ENCODE measurements around the gene CHIA. TPM values are rescaled to one million over a fixed set of nuclear protein-coding genes. Genes with fewer than 3 reads are reported as not detected.

Gene CHIA
- total and polyA plus RNA-seq, 2 of the 4 experiments (the other 2 are of a cell fraction), result not detected

- no CpG with 5 or more reads among the region's 2 CpGs for WGBS, 2 experiments (ENCODE audit: extremely low coverage in 2 of 2, insufficient read length in 1 of 2)
- H2AK5ac ChIP-seq (ENCODE audit: low read depth, low read length), result no peak overlapping the region
These were observed 43.5 kb downstream of the CHIA start for GRCh38 chr1:111334169-111334568.

More at GRCh38 chr1:111334169-111334568, 43.5 kb downstream of the CHIA start:
- Histone ChIP-seq H3K4me3 (ENCODE audit: insufficient read depth, low read depth, low read length) (no peak overlapping the region), H2BK120ac (ENCODE audit: low read depth, low read length) (no peak overlapping the region), H3K18ac (ENCODE audit: low read depth, low read length) (no peak overlapping the region), H3K9me1 (ENCODE audit: insufficient read depth, low read length) (no peaks in the 10 kb centered on the region), H4K20me1 (ENCODE audit: insufficient read depth, low read length) (no peaks in the 10 kb centered on the region), H3K56ac (ENCODE audit: extremely low read depth, insufficient read depth, low read length) (no peak overlapping the region), H3K4me2 (ENCODE audit: low read depth, low read length) (no peak overlapping the region), H3K4ac (ENCODE audit: low read depth, low read length) (no peak overlapping the region), H3K79me1 (ENCODE audit: low read depth in 1 of 2, low read length in 2 of 2) (no peaks in the 10 kb centered on the region), H2AK9ac (replicated peaks; ENCODE audit: low read depth, low read length, poor library complexity) (no peak overlapping the region), H3K4me1 (ENCODE audit: control insufficient read depth, insufficient read depth, low read length) (no peaks in the 10 kb centered on the region), H2BK15ac (ENCODE audit: low read depth, low read length) (no peak overlapping the region), H4K8ac (ENCODE audit: low read depth in 2 of 2, low read length in 2 of 2) (no peak overlapping the region), H4K5ac (ENCODE audit: low read depth, low read length) (no peak overlapping the region), H4K91ac (ENCODE audit: insufficient read depth, low read depth, low read length) (no peak overlapping the region), H2BK20ac (ENCODE audit: low read depth, low read length) (no peak overlapping the region), H2AFZ (replicated peaks; ENCODE audit: low read length, poor library complexity) (no peak overlapping the region), H3K27ac (ENCODE audit: insufficient read depth, low read length) (no peak overlapping the region), H2BK5ac (ENCODE audit: low read depth, low read length, poor library complexity, severe bottlenecking) (no peak overlapping the region), H3K9me3 (ENCODE audit: control insufficient read depth, insufficient read depth, low read length) (no peaks in the 10 kb centered on the region), H3K23ac (ENCODE audit: low read depth, low read length) (no peak overlapping the region), H3K36me3 (ENCODE audit: control insufficient read depth, insufficient read depth, low read length) (no peaks in the 10 kb centered on the region), H3K27me3 (ENCODE audit: control insufficient read depth, insufficient read depth, low read length) (peaks cover 4% of the 10 kb centered on the region; the same call in 1 of the 2 replicates), H3K9ac (ENCODE audit: low read depth, low read length) (no peak overlapping the region), H3K14ac (replicated peaks; ENCODE audit: low read depth, low read length) (no peak overlapping the region)
- dilution Hi-C loops (cut with HindIII; ENCODE audit: low sequenced_read_pairs, unreplicated experiment), result no loop called here
- in situ Hi-C loops (cut with MboI; ENCODE audit: low sequenced_read_pairs), result loop anchor here (10.0 to 25.0 kb wide), 2 partner anchors 109 to 297 kb away; partner anchors contain the start of gene CHI3L2
- DNase-seq (peak; percentile 49), ATAC-seq (ENCODE audit: low read depth) (peak; percentile 75)
- no TSS peak for BruUV-seq (replicated peaks)
- ChIA-PET CTCF (interaction anchor here (0.6 to 1.2 kb wide), 5 partner anchors 111 to 567 kb away, joined by 3 to 7 read pairs (median 3); no protein-coding TSS in a partner anchor), POLR2A (ENCODE audit: unreplicated experiment) (no interaction called here)
- intact Hi-C loops (cut with micrococcal nuclease), result loop anchor here (1.0 to 2.0 kb wide), 4 partner anchors 111 to 551 kb away; no protein-coding TSS in a partner anchor
- TF ChIP-seq RAD21 (IDR thresholded peaks at IDR 0.05; ENCODE audit: low read length), result peak; percentile 80
- TF ChIP-seq, protein P1, sequence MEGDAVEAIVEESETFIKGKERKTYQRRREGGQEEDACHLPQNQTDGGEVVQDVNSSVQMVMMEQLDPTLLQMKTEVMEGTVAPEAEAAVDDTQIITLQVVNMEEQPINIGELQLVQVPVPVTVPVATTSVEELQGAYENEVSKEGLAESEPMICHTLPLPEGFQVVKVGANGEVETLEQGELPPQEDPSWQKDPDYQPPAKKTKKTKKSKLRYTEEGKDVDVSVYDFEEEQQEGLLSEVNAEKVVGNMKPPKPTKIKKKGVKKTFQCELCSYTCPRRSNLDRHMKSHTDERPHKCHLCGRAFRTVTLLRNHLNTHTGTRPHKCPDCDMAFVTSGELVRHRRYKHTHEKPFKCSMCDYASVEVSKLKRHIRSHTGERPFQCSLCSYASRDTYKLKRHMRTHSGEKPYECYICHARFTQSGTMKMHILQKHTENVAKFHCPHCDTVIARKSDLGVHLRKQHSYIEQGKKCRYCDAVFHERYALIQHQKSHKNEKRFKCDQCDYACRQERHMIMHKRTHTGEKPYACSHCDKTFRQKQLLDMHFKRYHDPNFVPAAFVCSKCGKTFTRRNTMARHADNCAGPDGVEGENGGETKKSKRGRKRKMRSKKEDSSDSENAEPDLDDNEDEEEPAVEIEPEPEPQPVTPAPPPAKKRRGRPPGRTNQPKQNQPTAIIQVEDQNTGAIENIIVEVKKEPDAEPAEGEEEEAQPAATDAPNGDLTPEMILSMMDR (conservative IDR thresholded peaks at IDR 0.05; ENCODE audit: low read depth, low read length), result peak; percentile 83
- TF ChIP-seq SMC3 (IDR thresholded peaks at IDR 0.05; ENCODE audit: low read depth, low read length), result peak; percentile 83
- TF ChIP-seq, protein P2, sequence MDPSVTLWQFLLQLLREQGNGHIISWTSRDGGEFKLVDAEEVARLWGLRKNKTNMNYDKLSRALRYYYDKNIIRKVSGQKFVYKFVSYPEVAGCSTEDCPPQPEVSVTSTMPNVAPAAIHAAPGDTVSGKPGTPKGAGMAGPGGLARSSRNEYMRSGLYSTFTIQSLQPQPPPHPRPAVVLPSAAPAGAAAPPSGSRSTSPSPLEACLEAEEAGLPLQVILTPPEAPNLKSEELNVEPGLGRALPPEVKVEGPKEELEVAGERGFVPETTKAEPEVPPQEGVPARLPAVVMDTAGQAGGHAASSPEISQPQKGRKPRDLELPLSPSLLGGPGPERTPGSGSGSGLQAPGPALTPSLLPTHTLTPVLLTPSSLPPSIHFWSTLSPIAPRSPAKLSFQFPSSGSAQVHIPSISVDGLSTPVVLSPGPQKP (IDR thresholded peaks at IDR 0.05; ENCODE audit: borderline replicate concordance, low read depth, low read length), result no peak
- TF ChIP-seq CHD1 (IDR thresholded peaks at IDR 0.05; ENCODE audit: low read depth, low read length), result no peak
- TF ChIP-seq MXI1 (IDR thresholded peaks at IDR 0.05; ENCODE audit: borderline replicate concordance, low read depth, low read length), result no peak
- TF ChIP-seq NFE2L2 (IDR thresholded peaks at IDR 0.05; ENCODE audit: low read depth, low read length), result no peak
- TF ChIP-seq BHLHE40 (IDR thresholded peaks at IDR 0.05; ENCODE audit: low read depth, low read length), result no peak
- TF ChIP-seq FOS (IDR thresholded peaks at IDR 0.05; ENCODE audit: low read depth, low read length), result no peak
- no peak for TF ChIP-seq CEBPB (IDR thresholded peaks at IDR 0.05; ENCODE audit: low read depth, low read length)
- TF ChIP-seq MAZ (IDR thresholded peaks at IDR 0.05; ENCODE audit: borderline replicate concordance, low read depth, low read length), result no peak
- no peak for TF ChIP-seq MAFK (IDR thresholded peaks at IDR 0.05; ENCODE audit: low read depth, low read length)
- TF ChIP-seq, protein P3, sequence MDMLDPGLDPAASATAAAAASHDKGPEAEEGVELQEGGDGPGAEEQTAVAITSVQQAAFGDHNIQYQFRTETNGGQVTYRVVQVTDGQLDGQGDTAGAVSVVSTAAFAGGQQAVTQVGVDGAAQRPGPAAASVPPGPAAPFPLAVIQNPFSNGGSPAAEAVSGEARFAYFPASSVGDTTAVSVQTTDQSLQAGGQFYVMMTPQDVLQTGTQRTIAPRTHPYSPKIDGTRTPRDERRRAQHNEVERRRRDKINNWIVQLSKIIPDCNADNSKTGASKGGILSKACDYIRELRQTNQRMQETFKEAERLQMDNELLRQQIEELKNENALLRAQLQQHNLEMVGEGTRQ (IDR thresholded peaks at IDR 0.05; ENCODE audit: low read depth, low read length), result no peak
- TF ChIP-seq RCOR1 (IDR thresholded peaks at IDR 0.05; ENCODE audit: insufficient replicate concordance, low read length), result no peak
- no peak for TF ChIP-seq POLR2A (IDR thresholded peaks at IDR 0.05; ENCODE audit: low read depth, low read length)
- TF ChIP-seq RFX5 (IDR thresholded peaks at IDR 0.05; ENCODE audit: low read depth, low read length), result no peak
